NT2/D1 (cell line): ENCODE measurements around the gene PAXIP1.

ENCODE experiments used
- SUZ12 ChIP-seq: IDR thresholded peaks from 2 replicates; pipeline ENCODE4 v1.6.1; 2011; ENCODE audit not compliant: insufficient read length, insufficient read depth; ENCODE audit errors: extremely low read depth
- YY1 ChIP-seq: IDR thresholded peaks from 2 replicates; pipeline ENCODE4 v1.6.1; 2011; ENCODE audit not compliant: insufficient read length, insufficient read depth
- ZNF274 ChIP-seq: IDR thresholded peaks from 2 replicates; pipeline ENCODE4 v1.6.1; 2011; ENCODE audit warnings: mild to moderate bottlenecking, low read depth, low read length

GRCh38 chr7:154911862-154912455, 91.0 kb downstream of the PAXIP1 start:
- TF ChIP-seq YY1: no peak
- no peak for TF ChIP-seq ZNF274
- no peak for TF ChIP-seq SUZ12
